Heart right ventricle (tissue), 16 donors: Measurements from ENCODE around the gene RSRC2. TPM values are rescaled to one million over a fixed set of nuclear protein-coding genes. Genes with fewer than 3 reads are reported as not detected.

Experiments
- ATAC-seq, 8 donors: fragments of 200-7000 bp; cut with Tn5 transposase; one replicate each; pipeline ENCODE4 v1.9.1; 2020; ENCODE audit warnings: mild to moderate bottlenecking in 8 of 8, moderate library complexity in 8 of 8, moderate number of reproducible peaks in 1 of 8
- DNase-seq, 2 donors: peaks; one replicate each; pipeline ENCODE4 v3.0.0-alpha.2; 2020
- H3K27ac ChIP-seq, 10 donors: fragments of 200-600 bp; sonication (generic) in 2 of 10; one replicate each; pipeline versions ENCODE4 v1.5.0 to v1.8.0; 2020 to 2022; ENCODE audit warnings: mild to moderate bottlenecking in 3 of 10
- H3K27me3 ChIP-seq, 7 donors: fragments of 200-600 bp; one replicate each; pipeline ENCODE4 v1.8.0; 2021 to 2022; ENCODE audit warnings: mild to moderate bottlenecking in 2 of 7
- H3K36me3 ChIP-seq, 9 donors: fragments of 200-600 bp; sonication (generic) in 1 of 9; one replicate each; pipeline versions ENCODE4 v1.5.0 to v1.8.0; 2020 to 2022; ENCODE audit warnings: mild to moderate bottlenecking in 2 of 9
- H3K4me1 ChIP-seq, 9 donors: fragments of 200-600 bp; sonication (generic) in 1 of 9; one replicate each; pipeline versions ENCODE4 v1.5.0 to v1.8.0; 2020 to 2022; ENCODE audit warnings: mild to moderate bottlenecking in 4 of 9
- H3K4me3 ChIP-seq, 10 donors: fragments of 200-600 bp; sonication (generic) in 2 of 10; one replicate each; pipeline versions ENCODE4 v1.5.0 to v1.8.0; 2020 to 2022; ENCODE audit warnings: mild to moderate bottlenecking in 7 of 10, moderate library complexity in 2 of 10
- H3K9me3 ChIP-seq, 11 donors: fragments of 200-600 bp in 10 of 11; sonication (generic) in 2 of 11; one replicate each; pipeline versions ENCODE4 v1.5.0 to v1.8.0; 2013 to 2022; ENCODE audit warnings: mild to moderate bottlenecking in 2 of 11, control low read depth in 1 of 11, moderate library complexity in 1 of 11
- CTCF ChIP-seq, 9 donors: fragments of 200-600 bp; sonication (generic) in 2 of 9; IDR thresholded peaks; one replicate each; pipeline versions ENCODE4 v1.5.0 to v1.8.0; 2021 to 2022; ENCODE audit warnings: antibody characterized with exemption in 9 of 9, mild to moderate bottlenecking in 5 of 9, moderate library complexity in 1 of 9
- WGBS, 2 donors: extraction: QIAGEN DNeasy Blood & Tissue Kit; methylation state at CpG; one replicate each; pipeline ENCODE4 v1.1.7; 2013; ENCODE audit warnings: inconsistent platforms in 1 of 2; 5-methylcytosine and 5-hydroxymethylcytosine counted together
- intact Hi-C, 10 donors: fragments of 100-400 bp; cut with DNase I; formaldehyde crosslinking; loops; one replicate each; pipeline versions ENCODE4 v1.11.1 to v1.14.2; 2022
- polyA plus RNA-seq, 2 donors: library from polyadenylated mRNA; stranded (reverse); fragments of 200-250 nt; gene quantifications; one replicate each; pipeline ENCODE4 v1.2.3, GENCODE V29; 2013
- total RNA-seq, 10 donors: library from RNA; stranded (reverse); fragmentation: NEBNext Ultra II Directional in 3 of 10; extraction: Animal tissue kit (Norgen Biotek cat#: 25700) in 3 of 10; gene quantifications; one replicate each; pipeline versions ENCODE4 v1.2.1 to v1.2.4, GENCODE V29; 2021 to 2023
- donor health status: Arrhythmogenic right ventricular cardiomyopathy.
- donor health status: ischemic (EF 13 %, LVEDD 7.1; RV severe dilation, severe dysfunction).
- donor health status: healthy with polysubstance abuse.
- donor health status: DM: no; HTN: yes; CAD: no.
- donor health status: DM: no; HTN: no; CAD: no.
- donor health status: ischemic (EF 25% LVEDD 6.9; RV normal size, moderate dysfunction).
- donor health status: ischemic (EF 25% LVEDD 5.7; RV mildly dilated, moderate dysfunction).
- donor health status: healthy.
- donor health status: DM: yes; HTN: yes; CAD: no.
- donor health status: Ischemic cardiomyopathy.
- donor health status: ischemic (EF 35%, LVEDD 5.7; RV mildly dilated, moderate dysfunction).
- donor health status: nonischemic (EF 11% LVEDD 7.7; RV severe dilation, severe dysfunction).
- donor health status: DM: yes; HTN: yes; CAD: no.
- donor health status: PGD.
- donor health status: ischemic (EF 29% LVEDD 5.4; RV normal size, mild dysfunction).
- donor health status: nonischemic (EF 23%, LVEDD 6.1; RV moderate dilation, normal function).

The RSRC2 gene
- total and polyA plus RNA-seq, 12 donors, result 31.3 to 48.9 (median 40.6) TPM

DNA sequence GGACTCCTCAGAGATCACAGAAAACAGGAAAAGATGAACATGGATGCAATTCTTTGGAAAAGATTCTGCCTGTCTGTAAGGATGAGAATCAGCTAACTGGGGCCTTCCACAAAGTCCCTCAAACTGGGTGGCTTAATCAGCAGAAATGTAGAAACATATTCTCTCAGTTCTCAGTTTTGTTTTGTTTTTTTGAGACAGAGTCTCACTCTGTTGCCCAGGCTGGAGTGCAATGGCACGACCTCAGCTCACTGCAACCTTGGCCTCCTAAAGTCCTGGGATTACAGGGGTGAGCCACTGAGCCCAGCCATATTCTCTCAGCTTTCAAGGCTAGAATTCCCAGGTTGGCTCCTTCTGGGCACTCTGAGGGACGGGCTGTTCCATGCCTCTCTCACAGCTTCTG lies 66.1 kb downstream of the RSRC2 start:
- intact Hi-C loops, result loop anchor here in 1 of 10 donors (10.0 kb wide), 1 partner anchor 126 kb away; no protein-coding TSS in a partner anchor
- Histone ChIP-seq H3K9me3 (no peaks in the 10 kb centered on the region), H3K36me3 (no peaks in the 10 kb centered on the region), H3K27me3 (no peaks in the 10 kb centered on the region), H3K4me3 (no peak overlapping the region), H3K27ac (no peak overlapping the region), H3K4me1 (peaks cover 0 to 9% (median 0%) of the 10 kb centered on the region in 9 donors)
- DNase-seq (no peak), ATAC-seq (no peak)
- 71 to 83% methylated on average over 2 of the region's 2 CpGs for WGBS, 2 donors
- TF ChIP-seq CTCF (IDR thresholded peaks at IDR 0.05), result no peak

DNA sequence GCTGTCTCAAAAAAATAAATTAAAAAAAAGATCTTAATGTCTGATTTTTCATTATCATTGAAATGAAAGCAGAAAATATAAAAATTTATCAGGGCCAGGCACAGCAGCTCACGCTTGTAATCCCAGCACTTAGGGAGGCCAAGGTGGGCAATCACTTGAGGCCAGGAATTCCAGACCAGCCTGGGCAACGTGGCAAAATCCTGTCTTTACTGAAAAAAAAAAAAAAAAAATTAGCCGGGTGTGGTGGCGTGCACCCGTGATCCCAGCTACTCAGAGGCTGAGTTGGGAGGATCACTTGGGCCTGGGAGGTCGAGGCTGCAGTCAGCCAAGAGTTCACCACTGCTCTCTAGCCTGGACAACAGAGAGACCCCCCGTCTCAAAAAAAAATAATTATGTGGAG lies 66.7 kb downstream of the RSRC2 start:
- Histone ChIP-seq H3K27me3 (no peaks in the 10 kb centered on the region), H3K9me3 (no peaks in the 10 kb centered on the region), H3K27ac (no peak overlapping the region), H3K36me3 (no peaks in the 10 kb centered on the region), H3K4me1 (peaks cover 0 to 9% (median 0%) of the 10 kb centered on the region in 9 donors), H3K4me3 (no peak overlapping the region)
- DNase-seq (no peak), ATAC-seq (no peak)
- intact Hi-C loops, result loop anchor here in 1 of 10 donors (10.0 kb wide), 1 partner anchor 125 kb away; no protein-coding TSS in a partner anchor
- WGBS, 2 donors, result 91 to 95% methylated on average over 7 of the region's 7 CpGs
- no peak for TF ChIP-seq CTCF (IDR thresholded peaks at IDR 0.05)

- intact Hi-C loops, result no loop called here
- Histone ChIP-seq H3K4me1 (peaks cover 0 to 2% (median 0%) of the 10 kb centered on the region in 9 donors), H3K27ac (no peak overlapping the region), H3K4me3 (no peak overlapping the region), H3K36me3 (no peaks in the 10 kb centered on the region), H3K27me3 (no peaks in the 10 kb centered on the region), H3K9me3 (no peaks in the 10 kb centered on the region)
- 95 to 100% methylated on average over 2 of the region's 2 CpGs for WGBS, 2 donors
- no peak for TF ChIP-seq CTCF (IDR thresholded peaks at IDR 0.05)
- DNase-seq (no peak), ATAC-seq (no peak)
Observed at GRCh38 chr12:122459211-122459610, 67.5 kb downstream of the RSRC2 start.

DNA sequence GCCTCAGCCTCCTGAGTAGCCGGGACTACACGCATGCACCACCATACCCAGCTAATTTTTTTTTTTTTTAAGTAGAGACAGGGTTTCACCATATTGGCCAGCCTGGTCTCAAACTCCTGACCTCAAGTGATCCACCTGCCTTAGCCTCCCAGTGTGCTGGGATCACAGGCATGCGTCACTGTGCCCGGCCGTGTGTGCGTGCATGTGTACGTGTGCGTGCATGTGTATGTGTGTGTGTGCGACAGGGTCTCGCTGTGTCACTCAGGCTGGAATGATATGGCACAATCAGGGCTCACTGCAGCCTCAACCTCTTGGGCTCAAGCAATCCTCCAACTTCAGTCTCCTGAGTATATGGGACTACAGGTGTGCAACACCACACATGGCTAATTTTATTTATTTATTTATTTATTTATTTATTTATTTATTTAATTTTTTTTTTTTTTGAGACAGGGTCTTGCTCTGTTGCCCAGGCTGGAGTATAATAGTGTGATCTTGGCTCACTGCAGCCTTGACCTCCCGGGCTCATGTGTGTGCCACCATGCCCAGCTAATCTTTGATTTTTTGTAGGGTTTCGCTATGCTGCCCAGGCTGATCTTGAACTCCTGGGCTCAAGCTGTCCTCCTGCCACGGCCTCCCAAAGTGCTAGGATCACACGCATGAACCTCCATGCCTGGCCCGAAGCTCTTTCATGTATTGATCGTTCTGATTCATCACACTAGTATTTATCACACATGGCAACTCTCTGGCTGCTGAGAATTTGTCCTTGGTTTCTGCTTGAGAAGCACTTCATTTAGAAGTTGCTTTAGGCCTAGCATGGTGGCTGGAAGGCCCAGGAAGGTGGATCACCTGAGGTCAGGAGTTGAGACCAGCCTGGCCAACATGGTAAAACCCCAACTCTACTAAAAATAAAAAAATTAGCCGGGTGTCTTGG lies 68.4 kb downstream of the RSRC2 start:
- Histone ChIP-seq H3K36me3 (no peaks in the 10 kb centered on the region), H3K4me3 (no peak overlapping the region), H3K27me3 (no peaks in the 10 kb centered on the region), H3K9me3 (no peaks in the 10 kb centered on the region), H3K27ac (no peak overlapping the region), H3K4me1 (peaks cover 0 to 8% (median 0%) of the 10 kb centered on the region in 9 donors)
- WGBS, 2 donors, result 92 to 97% methylated on average over 17 of the region's 17 CpGs
- TF ChIP-seq CTCF (IDR thresholded peaks at IDR 0.05), result no peak
- DNase-seq (no peak), ATAC-seq (no peak)
- intact Hi-C loops, result no loop called here
